GM12891 (cell line): ENCODE measurements around the gene S100A9.
"Not testable (repeated sequence)": the region's sequence is repeated elsewhere in the genome, so short reads cannot be mapped to it uniquely, and the experiment has no call there.

Experiments
- DNase-seq: peaks from one replicate; pipeline ENCODE4 v3.0.0; 2011; ENCODE audit warnings: low spot score; ENCODE audit not compliant: insufficient read length
- FAIRE-seq: peaks from 2 replicates; lab custom pipeline; 2011; peaks lifted over from hg19 to GRCh38; lab: Jason Lieb, UNC
- PAX5 ChIP-seq: IDR thresholded peaks from 2 replicates; pipeline ENCODE4 v1.6.1; 2011; ENCODE audit warnings: low read length, moderate library complexity, mild to moderate bottlenecking; ENCODE audit not compliant: insufficient read depth, severe bottlenecking
- POLR2A ChIP-seq: IDR thresholded peaks from 2 replicates; pipeline ENCODE4 v1.6.1; 2011; ENCODE audit warnings: low read depth, low read length, control low read depth
- POLR2AphosphoS5 ChIP-seq: IDR thresholded peaks from 2 replicates; pipeline ENCODE4 v1.6.1; 2011; ENCODE audit warnings: low read depth, low read length, control low read depth
- POU2F2 ChIP-seq: IDR thresholded peaks from 2 replicates; pipeline ENCODE4 v1.6.1; 2011; ENCODE audit warnings: low read depth, mild to moderate bottlenecking, control low read depth, low read length, moderate library complexity
- SPI1 ChIP-seq: IDR thresholded peaks from 2 replicates; pipeline ENCODE4 v1.6.1; 2011; ENCODE audit warnings: low read depth, low read length, control low read depth
- TAF1 ChIP-seq: IDR thresholded peaks from 2 replicates; pipeline ENCODE4 v1.6.1; 2011; ENCODE audit warnings: low read depth, low read length, control low read depth

The S100A9 gene

DNA sequence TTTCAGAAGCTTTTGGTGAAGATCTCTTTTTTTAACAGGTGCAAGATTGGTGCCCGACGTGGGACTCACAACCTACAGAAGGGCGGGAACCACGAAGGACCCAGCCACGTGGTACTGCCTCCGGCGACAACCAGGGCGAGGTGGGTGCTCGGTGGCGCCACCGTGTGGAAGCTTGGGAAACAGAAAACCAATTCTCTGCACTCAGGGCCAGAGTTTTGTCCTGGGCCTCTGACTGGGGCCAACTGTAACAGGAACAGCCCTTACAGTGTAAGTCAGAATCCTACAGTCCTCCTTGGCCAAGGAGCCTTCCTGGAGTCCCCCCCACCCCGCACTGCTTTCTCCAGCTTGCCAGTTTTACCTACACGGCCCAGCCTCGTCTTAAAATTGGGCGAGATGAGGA lies 47.1 kb downstream of the S100A9 start:
- TF ChIP-seq TAF1 (no peak), POLR2AphosphoS5 (no peak), SPI1 (no peak), POU2F2 (no peak), PAX5 (no peak), POLR2A (no peak)
- DNase-seq (peak; percentile 39), FAIRE-seq (no peak)

DNA sequence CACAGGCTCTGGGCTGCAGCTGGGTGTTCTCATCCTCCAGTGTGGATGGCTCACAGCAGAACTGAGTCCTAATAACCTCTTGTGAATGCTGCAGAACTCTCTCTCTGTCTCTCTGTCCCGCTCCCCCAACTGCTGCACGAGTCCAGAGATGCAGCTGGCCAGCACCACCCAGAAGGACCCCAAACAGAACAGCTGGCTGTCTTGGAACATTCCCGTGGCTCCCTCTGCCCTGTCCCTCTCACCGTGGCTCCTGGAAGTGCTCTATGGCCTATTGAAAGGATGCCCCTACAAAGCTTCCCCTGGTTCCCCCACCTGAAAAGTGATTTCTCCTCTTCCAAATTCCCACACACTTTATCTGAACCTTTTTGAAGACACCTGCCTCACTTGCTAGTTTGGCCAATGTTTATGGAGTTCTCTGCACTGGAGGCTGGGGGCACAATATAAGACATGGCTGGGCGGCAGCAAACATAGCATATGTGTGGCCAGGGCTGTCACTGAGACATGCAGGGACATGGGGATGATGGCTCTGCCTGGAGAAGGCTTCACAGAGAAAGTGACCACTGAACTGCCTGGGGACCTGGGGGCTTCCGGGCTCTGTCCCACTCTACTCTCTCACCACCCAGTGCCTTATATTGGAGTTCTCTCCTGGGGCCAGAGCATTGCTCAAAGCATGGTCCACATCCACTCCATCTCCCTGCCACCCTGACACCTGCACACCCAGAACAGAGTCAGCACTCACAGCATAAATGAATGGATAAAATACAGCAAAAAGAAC lies 48.4 kb downstream of the S100A9 start:
- not testable (repeated sequence) for DNase-seq, FAIRE-seq

DNA sequence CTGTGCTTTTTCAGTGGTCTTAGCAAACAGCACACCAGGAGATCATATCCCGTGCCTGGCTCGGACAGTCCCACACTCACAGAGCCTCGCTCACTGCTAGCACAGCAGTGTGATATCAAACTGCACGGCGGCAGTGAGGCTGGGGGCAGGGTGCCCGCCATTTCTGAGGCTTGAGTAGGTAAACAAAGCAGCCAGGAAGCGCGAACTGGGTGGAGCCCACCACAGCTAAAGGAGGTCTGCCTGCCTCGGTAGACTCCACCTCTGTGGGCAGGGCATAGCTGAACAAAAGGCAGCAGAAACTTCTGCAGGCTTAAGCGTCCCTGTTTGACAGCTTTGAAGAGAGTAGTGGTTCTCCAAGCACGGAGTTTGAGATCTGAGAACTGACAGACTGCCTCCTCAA lies 49.6 kb downstream of the S100A9 start:
- FAIRE-seq, DNase-seq: not testable (repeated sequence)
